Jurkat, Clone E6-1 (cell line): Measurements from ENCODE around the gene DUSP14.

Source experiments
- DNase-seq: peaks from one replicate; pipeline ENCODE4 v3.0.0-alpha.2; 2011; ENCODE audit warnings: low read depth, low spot score
- H3K4me3 ChIP-seq: 2 replicates; pipeline ENCODE4 v1.5.1; 2011; ENCODE audit warnings: mild to moderate bottlenecking, low read length, control low read depth, moderate library complexity

The DUSP14 gene

DNA sequence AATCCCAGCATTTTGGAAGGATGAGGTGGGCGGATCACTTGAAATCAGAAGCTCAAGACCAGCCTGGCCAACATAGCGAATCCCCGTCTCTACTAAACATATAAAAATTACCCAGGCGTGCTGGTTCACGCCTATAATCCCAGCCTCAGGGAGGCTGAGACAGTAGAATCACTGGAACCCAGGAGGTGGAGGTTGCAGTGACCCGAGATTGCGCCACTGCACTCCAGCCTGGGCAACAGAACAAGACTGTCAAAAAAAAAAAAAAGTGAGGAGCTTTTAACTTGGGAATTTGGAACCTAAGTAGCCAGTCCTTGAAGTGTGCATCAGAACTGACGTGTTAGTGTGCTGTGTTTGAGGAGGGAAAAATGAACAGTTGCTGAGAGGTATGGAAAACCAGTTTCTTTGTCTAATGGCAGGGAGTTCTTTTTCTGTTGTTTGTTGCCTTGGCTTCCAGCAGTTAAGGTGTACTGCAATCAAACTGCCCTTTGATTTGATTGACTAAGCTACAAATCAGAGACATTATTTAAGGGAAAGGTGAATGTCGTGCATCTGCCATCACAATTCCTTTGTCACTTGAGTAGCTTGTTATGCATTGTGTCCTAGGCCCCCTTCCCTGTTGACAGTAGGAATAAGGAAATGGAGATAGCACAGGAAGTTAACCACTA is 8.6 kb upstream of the DUSP14 start:
- no peak for DNase-seq
- no peak overlapping the region for H3K4me3 ChIP-seq

- no peak overlapping the region for H3K4me3 ChIP-seq
- DNase-seq = no peak
Measured at GRCh38 chr17:37483311-37484039, 6.2 kb upstream of the DUSP14 start.

DNA sequence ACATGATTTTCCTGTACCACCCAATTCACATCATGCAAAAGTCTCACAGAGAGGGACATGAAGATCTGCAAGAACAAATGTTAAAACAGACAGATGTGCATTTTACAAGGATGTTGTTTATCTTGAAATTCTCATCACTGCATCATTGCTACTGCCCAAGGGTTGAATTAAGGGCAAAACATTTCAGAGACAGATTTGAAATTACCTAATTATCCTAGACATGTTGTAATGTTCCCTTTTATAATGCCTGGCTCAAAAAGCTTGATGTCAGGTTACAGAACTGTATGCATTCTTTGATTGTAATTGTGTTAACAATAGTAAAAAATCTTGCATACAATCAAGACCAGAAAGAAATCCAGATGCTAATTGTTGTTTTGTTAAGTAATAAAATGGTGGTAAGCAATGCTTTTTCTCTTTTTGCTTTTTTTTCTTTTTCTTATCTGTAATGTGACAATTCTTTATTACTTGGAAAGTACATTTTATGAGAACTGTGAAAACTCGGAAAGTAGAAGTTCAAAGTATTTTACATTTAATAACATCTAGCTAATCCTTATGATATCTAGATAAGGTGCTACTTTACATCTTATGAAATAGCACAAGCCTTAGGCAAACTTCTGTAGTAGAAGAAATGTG is 3.6 kb upstream of the DUSP14 start:
- DNase-seq = no peak
- H3K4me3 ChIP-seq = no peak overlapping the region

- DNase-seq = no peak
- H3K4me3 ChIP-seq = no peak overlapping the region
Measured at GRCh38 chr17:37488009-37488604, 1.6 kb upstream of the DUSP14 start.

DNA sequence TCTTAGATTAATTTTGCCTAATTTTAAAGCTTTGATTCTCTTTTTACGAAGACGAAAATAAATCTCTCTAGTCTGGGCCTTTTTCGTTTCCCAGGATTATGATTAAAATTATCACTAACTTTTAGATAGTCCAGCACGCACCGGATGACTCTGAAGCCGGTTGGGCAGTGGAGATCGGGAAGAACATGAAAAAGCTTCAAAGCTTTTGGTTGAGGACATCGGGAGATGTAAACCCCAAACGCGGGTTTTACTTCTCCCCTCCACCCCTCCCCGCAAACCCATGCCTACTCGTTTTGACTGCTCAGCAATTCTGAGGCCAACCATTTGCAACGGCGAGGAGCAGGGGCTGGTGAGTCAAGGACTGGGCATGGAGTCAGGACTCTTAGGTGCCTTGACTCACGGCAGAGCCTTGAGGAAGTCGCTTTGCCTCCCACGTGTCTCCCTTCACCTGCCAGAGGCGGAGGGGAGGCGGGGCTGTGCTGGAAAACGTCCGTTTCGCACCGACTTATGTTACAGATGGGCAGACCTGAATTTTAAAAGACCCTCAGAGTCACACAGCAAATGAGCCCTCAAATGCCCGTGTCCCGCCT is 989 bp upstream of the DUSP14 start:
- no peak for DNase-seq
- H3K4me3 ChIP-seq = peak overlapping the region; percentile 74

DNA sequence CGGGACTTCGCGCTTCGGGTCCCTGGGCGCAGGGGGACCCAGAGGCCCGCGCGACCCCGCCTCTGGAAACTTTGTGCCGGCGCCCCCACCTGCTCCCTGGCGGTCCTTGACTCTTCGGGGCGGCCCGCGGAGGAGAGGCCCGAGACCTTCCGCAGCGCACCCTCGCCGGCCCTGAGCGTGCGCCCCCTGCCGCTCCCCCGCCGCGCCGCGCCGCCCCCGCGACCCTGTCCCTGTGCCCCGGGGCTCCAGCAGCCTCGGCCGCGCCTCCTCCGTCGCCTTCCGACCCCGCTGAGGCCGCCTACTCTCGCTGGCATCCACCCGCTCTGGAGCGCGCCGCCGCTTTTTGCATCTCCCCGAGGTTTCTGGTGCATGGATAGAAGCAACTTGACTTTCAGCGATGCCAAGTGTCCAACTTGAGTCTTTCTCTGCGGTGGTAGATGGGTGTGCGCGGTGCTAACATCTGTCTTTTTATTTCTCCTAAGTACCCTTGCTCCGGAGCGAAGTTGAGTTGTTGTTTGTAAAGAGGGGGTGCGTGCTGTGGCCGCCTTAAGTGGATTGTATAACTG is 414 bp downstream of the DUSP14 start:
- peak; percentile 39 for DNase-seq
- H3K4me3 ChIP-seq = peak overlapping the region; percentile 74

DNA sequence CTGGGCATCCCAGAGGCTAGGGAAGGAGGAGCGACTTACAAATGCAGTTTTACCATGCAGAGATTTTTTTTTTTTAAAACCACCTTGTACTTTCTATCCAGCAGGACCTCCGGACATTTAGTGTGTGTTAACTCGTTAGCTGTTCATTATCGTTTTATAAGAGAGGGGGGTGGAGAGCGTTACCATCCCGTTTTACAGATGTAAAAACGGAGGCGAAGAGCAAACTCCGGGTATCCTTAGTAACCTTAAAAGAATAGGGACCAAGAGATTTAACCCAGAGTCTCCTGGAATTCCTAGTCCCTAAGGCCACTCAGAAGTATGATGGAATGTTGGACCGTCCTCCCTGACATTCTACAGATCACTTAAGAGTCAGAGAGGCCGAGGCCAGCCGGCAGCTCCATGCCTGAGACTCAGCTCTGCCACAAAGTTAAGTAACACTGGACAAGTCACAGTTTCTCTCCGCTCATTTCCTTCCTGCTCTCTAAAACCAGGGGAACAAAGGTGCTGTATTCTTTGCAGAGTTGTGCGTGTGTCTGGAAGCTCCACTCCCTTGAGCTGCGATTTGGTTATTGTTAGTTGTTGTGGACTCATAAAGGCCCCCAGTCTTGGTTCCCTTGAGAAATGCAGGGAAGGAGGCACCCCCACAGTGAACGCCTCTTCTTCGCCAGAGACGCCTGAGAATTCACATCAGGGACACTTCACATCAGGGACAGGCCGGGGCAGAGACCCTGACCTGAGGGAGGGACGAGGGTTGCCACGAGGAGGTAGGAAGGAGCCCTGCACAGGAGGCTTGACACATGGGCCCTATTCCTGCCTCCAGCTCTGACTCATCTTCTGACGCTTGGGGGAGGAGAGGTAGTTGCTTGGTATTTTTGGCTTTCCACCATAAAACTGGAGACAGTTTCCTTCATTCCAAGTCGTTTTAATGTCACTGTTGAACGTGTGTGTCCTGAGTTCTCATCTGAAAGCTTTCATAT is 1.2 kb downstream of the DUSP14 start:
- DNase-seq = no peak
- peak overlapping the region; percentile 74 for H3K4me3 ChIP-seq

GRCh38 chr17:37492167-37492566 is 2.5 kb downstream of the DUSP14 start:
- no peak overlapping the region for H3K4me3 ChIP-seq
- DNase-seq = no peak

- DNase-seq = no peak
- no peak overlapping the region for H3K4me3 ChIP-seq
Measured at GRCh38 chr17:37493249-37494027, 3.7 kb downstream of the DUSP14 start.

DNA sequence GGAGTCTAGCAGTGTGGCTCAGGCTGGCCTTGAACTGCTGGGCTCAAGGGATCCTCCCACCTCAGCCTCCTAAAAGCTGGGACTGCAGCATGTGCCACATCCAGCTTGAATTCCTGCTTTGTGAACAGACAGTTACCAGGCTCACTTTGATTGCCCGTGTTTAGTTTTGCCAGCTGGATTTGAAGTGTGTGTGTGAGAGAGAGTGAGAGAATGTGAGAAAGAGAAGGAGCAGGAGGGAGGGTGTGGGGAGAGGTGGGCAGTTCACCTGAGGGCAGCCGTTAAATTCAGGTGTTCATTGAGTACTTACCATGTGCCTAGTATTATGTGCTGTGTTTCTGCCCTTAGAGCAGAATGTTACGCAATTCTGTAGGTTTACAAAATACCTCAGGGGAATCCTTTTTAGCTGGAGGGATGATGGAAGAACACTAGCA is 4.7 kb downstream of the DUSP14 start:
- DNase-seq = no peak
- H3K4me3 ChIP-seq = no peak overlapping the region

GRCh38 chr17:37494971-37495370 is 5.3 kb downstream of the DUSP14 start:
- H3K4me3 ChIP-seq = no peak overlapping the region

DNA sequence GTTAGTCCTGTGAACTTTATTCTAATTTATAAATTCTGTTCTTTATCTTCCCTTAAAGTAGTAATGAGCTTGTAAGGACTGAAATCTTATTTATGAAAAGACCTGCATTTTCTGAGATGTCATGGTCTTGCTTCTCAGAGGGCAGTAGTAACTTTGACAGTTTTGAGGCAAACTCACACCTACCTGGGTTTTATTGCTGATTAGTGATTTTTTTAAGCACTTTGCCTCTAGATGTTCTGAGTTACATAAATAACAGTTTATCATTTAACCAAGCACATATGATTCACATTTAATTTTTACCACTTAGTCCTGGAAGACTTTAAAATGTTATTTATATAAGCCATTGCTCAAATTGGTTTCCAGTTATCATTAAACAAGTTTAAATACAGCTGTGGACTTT is 10.7 kb downstream of the DUSP14 start:
- no peak for DNase-seq
- H3K4me3 ChIP-seq = no peak overlapping the region

More at GRCh38 chr17:37494971-37495370, 5.3 kb downstream of the DUSP14 start:
- DNase-seq = no peak

DNA sequence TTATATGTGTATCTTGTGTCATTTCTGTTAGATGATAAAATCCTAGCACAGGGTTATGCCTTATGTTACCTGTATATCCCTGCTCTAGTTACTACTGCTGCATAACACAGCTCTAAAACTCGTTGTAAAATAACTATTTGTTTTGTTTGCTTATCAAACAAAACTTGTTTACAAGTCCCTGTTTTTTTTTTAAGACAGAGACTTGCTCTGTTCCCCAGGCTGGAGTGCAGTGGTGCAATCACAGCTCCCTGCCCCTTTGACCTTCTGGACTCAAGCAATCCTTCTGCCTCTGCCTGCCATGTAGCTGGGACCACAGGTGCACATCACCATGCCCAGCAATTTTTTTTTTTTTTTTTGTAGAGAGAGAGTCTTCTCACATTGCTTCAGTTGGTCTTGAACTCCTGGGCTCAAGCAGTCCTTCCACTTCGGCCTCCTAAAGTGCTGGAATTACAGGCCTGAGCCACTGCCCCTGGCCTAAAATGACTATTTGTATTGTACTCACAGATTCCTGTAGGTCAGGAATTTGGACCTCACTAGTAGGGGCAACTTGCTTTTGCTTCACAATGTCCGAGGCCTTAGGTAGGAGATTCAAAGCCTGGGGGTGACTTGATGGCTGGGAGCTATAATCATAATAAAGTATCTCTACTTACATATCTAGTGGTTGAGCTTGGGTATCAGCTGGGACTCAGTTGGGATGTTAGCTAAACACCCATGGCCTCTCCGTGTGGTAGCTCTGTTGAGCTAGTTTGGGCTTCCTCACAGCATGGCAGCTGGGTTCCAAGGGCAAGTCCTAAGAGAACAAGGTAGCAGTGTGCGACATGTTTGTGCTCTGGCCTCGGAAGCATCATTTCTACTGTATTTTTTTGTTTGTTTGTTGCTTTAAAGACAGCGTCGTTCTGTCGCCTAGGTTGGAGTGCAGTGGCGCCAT is 12.6 kb downstream of the DUSP14 start:
- no peak for DNase-seq
- H3K4me3 ChIP-seq = no peak overlapping the region

GRCh38 chr17:37503148-37503547 is 13.5 kb downstream of the DUSP14 start:
- DNase-seq = no peak
- H3K4me3 ChIP-seq = no peak overlapping the region

- DNase-seq = no peak
- H3K4me3 ChIP-seq = no peak overlapping the region
Measured at GRCh38 chr17:37505333-37505732, 15.6 kb downstream of the DUSP14 start.

DNA sequence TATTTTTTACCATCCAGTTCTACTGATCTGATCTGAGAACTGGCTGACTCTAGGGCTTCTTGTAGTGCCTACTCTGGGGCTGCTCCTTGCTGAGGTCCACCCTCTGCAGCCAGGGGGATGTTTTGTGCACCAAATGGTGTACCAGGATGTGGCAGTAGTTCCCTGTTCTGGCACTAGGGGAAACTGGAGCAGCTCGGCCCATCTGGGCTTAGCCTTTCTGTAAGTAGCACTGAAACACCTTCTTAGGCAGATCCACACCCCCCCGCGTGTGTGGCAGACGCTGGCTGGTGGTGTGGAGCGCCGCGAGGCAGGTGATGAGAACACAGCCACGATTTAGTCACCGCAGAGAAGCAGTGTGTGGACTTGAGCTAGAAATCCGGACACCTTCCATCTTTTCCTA is 17.0 kb downstream of the DUSP14 start:
- no peak overlapping the region for H3K4me3 ChIP-seq
- peak; percentile 34 for DNase-seq
